HEK293T (cell line): ENCODE measurements around the gene CDS1.

Experiments used
- CTCF ChIA-PET: fragments of 350-600 bp; formaldehyde crosslinking; extraction: SDS; loops from one replicate; lab custom pipeline; 2021; ENCODE audit warnings: antibody characterized with exemption, inconsistent platforms; lab: Yijun Ruan, JAX
- POLR2A ChIA-PET: fragments of 350-600 bp; formaldehyde crosslinking; extraction: SDS; loops from one replicate; lab custom pipeline; 2020; ENCODE audit warnings: antibody characterized with exemption, inconsistent platforms; lab: Yijun Ruan, JAX
- DNase-seq: peaks from one replicate; pipeline ENCODE4 v3.0.0; 2012; ENCODE audit warnings: mixed read lengths; ENCODE audit errors: extremely low spot score
- ARNT ChIP-seq: fragments of 450-650 bp; IDR thresholded peaks from 2 replicates; pipeline ENCODE4 v1.6.1; 2017; ENCODE audit warnings: mild to moderate bottlenecking
- BHLHE40 ChIP-seq: fragments of 450-650 bp; IDR thresholded peaks from 2 replicates; pipeline ENCODE4 v1.6.1; 2016; ENCODE audit warnings: mild to moderate bottlenecking, moderate library complexity, borderline replicate concordance
- CTBP1 ChIP-seq: fragments of 450-650 bp; IDR thresholded peaks from 2 replicates; pipeline ENCODE4 v1.6.1; 2016; ENCODE audit warnings: borderline replicate concordance
- ELF4 ChIP-seq: fragments of 450-650 bp; IDR thresholded peaks from 2 replicates; pipeline ENCODE4 v1.6.1; 2017; ENCODE audit warnings: antibody characterized with exemption
- FOXA1 ChIP-seq: fragments of 450-650 bp; IDR thresholded peaks from 2 replicates; pipeline ENCODE4 v1.6.1; 2016; ENCODE audit warnings: mild to moderate bottlenecking
- FOXK2 ChIP-seq: fragments of 450-650 bp; IDR thresholded peaks from 2 replicates; pipeline ENCODE4 v1.6.1; 2016; ENCODE audit warnings: mild to moderate bottlenecking
- FOXM1 ChIP-seq: fragments of 450-650 bp; IDR thresholded peaks from 2 replicates; pipeline ENCODE4 v1.6.1; 2017; ENCODE audit warnings: mild to moderate bottlenecking, borderline replicate concordance
- HDGF ChIP-seq: fragments of 450-650 bp; IDR thresholded peaks from 2 replicates; pipeline ENCODE4 v1.6.1; 2017; ENCODE audit warnings: antibody characterized with exemption, borderline replicate concordance
- L3MBTL2 ChIP-seq: fragments of 450-650 bp; conservative IDR thresholded peaks from 2 replicates; pipeline ENCODE4 v1.6.1; 2016; ENCODE audit warnings: mild to moderate bottlenecking
- LEF1 ChIP-seq: fragments of 450-650 bp; IDR thresholded peaks from 2 replicates; pipeline ENCODE4 v1.6.1; 2017; ENCODE audit warnings: mild to moderate bottlenecking, borderline replicate concordance
- NFRKB ChIP-seq: fragments of 450-650 bp; IDR thresholded peaks from 2 replicates; pipeline ENCODE4 v1.6.1; 2016; ENCODE audit warnings: mild to moderate bottlenecking, moderate library complexity
- SP1 ChIP-seq: fragments of 450-650 bp; IDR thresholded peaks from 2 replicates; pipeline ENCODE4 v1.6.1; 2017
- SUZ12 ChIP-seq: fragments of 450-650 bp; IDR thresholded peaks from 2 replicates; pipeline ENCODE4 v1.6.1; 2016; ENCODE audit warnings: mild to moderate bottlenecking
- TARDBP ChIP-seq: fragments of 450-650 bp; IDR thresholded peaks from 2 replicates; pipeline ENCODE4 v1.6.1; 2016
- ZNF384 ChIP-seq: fragments of 450-650 bp; IDR thresholded peaks from 2 replicates; pipeline ENCODE4 v1.6.1; 2016
- TF ChIP-seq, protein P1 (sequence below): fragments of 450-650 bp; IDR thresholded peaks from 2 replicates; pipeline ENCODE4 v1.6.1; 2016

Gene CDS1

DNA sequence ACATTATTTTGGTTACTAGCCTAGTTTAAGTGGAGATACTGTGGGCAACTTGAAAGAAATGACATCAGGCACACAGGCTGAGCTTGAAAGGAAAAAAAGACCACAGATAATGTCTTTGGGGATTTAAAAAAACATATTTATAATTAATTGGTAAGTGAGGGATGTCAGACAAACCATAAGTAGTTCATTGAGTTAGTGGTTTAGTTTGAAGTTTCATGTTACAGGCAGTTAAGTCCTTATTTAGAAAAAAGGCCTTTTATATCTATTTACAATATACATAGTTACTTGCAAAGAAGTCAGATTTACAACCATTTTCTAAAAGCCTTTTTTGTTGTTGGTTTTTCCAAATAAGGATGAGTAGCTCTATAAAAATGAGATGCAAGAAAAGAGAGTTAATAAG, 89.2 kb downstream of the CDS1 start:
- POLR2A ChIA-PET, result no interaction called here
- DNase-seq, result no peak
- no peak for TF ChIP-seq TARDBP
- no peak for TF ChIP-seq NFRKB
- TF ChIP-seq FOXA1, result no peak
- TF ChIP-seq ARNT, result no peak
- CTCF ChIA-PET, result no interaction called here

GRCh38 chr4:84673475-84674240, 90.7 kb downstream of the CDS1 start:
- TF ChIP-seq HDGF (no peak), FOXK2 (no peak), FOXM1 (no peak)
- TF ChIP-seq, protein P1, sequence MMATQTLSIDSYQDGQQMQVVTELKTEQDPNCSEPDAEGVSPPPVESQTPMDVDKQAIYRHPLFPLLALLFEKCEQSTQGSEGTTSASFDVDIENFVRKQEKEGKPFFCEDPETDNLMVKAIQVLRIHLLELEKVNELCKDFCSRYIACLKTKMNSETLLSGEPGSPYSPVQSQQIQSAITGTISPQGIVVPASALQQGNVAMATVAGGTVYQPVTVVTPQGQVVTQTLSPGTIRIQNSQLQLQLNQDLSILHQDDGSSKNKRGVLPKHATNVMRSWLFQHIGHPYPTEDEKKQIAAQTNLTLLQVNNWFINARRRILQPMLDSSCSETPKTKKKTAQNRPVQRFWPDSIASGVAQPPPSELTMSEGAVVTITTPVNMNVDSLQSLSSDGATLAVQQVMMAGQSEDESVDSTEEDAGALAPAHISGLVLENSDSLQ, result 0 out of 2 replicates have a peak, but pooled peaks have one; percentile 6
- no peak for DNase-seq
- ChIA-PET POLR2A (no interaction called here), CTCF (no interaction called here)

DNA sequence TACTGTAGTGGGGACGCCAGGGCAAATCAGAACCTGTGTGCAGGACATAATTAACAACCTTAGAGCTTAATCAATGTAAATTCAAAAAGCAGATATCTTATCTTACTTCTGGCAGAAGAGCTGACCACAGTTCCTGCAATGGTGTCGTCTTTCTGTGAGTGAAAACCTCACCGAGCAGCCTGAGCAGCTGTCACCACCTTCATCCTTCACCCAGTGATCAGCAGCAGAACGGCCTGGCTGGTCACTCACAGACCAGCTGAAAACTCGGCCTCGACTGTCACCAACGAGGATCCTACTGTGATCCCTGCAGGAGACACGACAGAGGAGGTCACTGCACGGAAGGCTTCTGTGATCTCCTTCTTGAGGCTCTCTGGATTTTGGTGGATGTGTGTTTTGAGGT, 94.2 kb downstream of the CDS1 start:
- ChIA-PET POLR2A (no interaction called here), CTCF (no interaction called here)
- DNase-seq, result no peak
- no peak for TF ChIP-seq ELF4
- TF ChIP-seq ZNF384, result no peak
- TF ChIP-seq HDGF, result no peak
- TF ChIP-seq TARDBP, result no peak
- TF ChIP-seq CTBP1, result no peak
- TF ChIP-seq NFRKB, result no peak
- no peak for TF ChIP-seq BHLHE40
- TF ChIP-seq FOXM1, result no peak
- TF ChIP-seq SP1, result no peak
- TF ChIP-seq FOXA1, result no peak
- TF ChIP-seq, protein P1, result no peak
- no peak for TF ChIP-seq SUZ12
- no peak for TF ChIP-seq L3MBTL2
- TF ChIP-seq FOXK2, result no peak
- TF ChIP-seq LEF1, result no peak
- no peak for TF ChIP-seq ARNT

- no peak for DNase-seq
- ChIA-PET POLR2A (no interaction called here), CTCF (interaction anchor here (0.6 kb wide), 1 partner anchor 93 kb away, joined by 3 read pairs; no protein-coding TSS in a partner anchor)
- TF ChIP-seq HDGF, result no peak
- no peak for TF ChIP-seq LEF1
- TF ChIP-seq ELF4, result no peak
Observed at GRCh38 chr4:84677995-84678394, 95.1 kb downstream of the CDS1 start.

DNA sequence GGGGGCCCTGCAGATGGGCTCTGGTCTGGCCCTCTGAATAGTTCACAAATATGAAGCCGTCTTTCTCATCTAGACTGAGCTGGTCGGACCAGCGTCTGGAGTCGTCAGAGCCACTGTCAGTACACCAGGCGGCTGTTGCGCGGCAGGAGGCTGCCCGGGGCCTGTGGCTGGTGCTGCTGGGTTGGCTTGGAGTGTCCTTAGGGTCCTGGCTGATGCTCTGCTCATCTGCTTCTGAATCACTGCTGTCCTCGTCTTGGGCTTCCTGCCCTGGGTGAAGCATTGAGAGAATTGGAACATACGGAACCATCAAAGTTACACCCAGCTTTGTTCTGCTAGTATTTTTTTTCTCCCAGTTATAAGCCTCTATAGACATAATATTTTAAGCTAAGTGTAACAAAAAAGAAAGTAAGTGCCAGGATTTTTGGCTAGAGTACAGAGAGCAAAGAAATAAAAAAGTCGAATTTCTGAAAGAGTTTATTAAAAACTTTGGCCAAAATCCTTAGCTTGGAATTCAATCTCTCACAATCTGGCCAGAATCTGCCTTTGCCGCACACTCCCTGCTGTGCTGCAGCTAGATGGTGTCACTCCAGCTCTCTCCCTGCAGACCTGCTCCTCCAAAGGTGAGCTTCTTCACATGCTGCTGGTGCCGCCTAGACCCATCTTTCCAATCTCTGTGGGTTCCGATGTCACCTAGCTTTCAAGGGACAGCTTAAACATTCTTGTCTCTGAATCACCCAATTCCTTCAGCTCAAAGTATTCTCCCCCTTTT, 96.2 kb downstream of the CDS1 start:
- ChIA-PET CTCF (no interaction called here), POLR2A (no interaction called here)
- TF ChIP-seq ZNF384 (no peak), HDGF (no peak), BHLHE40 (no peak), TARDBP (no peak), FOXM1 (no peak), FOXA1 (no peak), FOXK2 (no peak), ARNT (no peak), L3MBTL2 (no peak), SP1 (no peak), ELF4 (no peak), LEF1 (no peak), SUZ12 (no peak), NFRKB (no peak)
- TF ChIP-seq, protein P1, result no peak
- DNase-seq, result no peak

DNA sequence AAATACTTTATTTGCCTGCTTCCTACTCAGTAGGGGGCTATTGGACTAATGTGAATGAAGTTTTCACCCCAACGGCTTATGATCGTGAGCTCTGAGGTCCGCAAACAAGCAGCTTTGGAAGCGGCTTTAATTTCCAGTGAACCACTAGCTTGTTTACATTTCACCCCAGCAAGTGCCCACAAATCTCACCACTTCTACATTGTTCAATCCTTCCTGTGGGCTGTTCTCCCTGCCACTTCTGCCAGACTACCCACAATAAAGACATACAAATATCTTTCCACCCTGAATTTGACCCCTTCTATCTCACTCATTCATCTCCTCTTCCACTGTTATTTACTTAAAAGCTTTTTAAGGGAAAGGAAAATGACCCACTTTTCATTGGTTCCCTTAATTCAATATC, 98.0 kb downstream of the CDS1 start:
- DNase-seq, result no peak
- no peak for TF ChIP-seq ELF4
- TF ChIP-seq ZNF384, result no peak
- TF ChIP-seq FOXM1, result no peak
- TF ChIP-seq L3MBTL2, result no peak
- ChIA-PET CTCF (no interaction called here), POLR2A (no interaction called here)
